Fibroblast of lung (primary cell): ENCODE measurements around the gene SPATA16.
"Not testable (repeated sequence)": the region's sequence is repeated elsewhere in the genome, so short reads cannot be mapped to it uniquely, and the experiment has no call there.

Source experiments
- EZH2 ChIP-seq: IDR thresholded peaks from 2 replicates; pipeline ENCODE4 v1.5.1; 2012; ENCODE audit warnings: low read length, control low read depth, mild to moderate bottlenecking; ENCODE audit errors: missing control alignments
- TF ChIP-seq, protein P1 (sequence below), 2 donors: IDR thresholded peaks in 1 of 2; conservative IDR thresholded peaks in 1 of 2; 1 replicate in 1 of 2; 2 replicates in 1 of 2; pipeline ENCODE4 v1.5.1; 2011 to 2012; ENCODE audit warnings: low read length in 2 of 2, control low read depth in 1 of 2, inconsistent platforms in 1 of 2, low read depth in 1 of 2, mild to moderate bottlenecking in 1 of 2

DNA sequence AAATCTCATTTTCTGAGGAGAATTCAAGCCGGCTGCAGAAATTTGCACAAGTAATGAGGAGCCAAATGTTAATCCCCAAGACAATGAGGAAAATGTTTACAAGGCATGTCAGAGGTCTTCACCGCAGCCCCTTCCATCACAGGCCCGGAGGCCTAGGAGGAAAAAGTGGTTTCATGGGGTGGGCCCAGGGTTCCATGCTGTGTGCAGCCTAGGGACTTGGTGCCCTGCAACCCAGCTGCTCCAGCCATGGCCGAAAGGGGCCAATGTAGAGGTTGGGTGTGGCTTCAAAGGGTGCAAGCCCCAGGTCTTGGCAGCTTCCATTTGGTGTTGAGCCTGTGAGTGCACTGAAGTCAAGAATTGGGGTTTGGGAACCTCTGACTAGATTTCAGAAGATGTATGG lies 42.0 kb upstream of the SPATA16 start:
- TF ChIP-seq, protein P1, sequence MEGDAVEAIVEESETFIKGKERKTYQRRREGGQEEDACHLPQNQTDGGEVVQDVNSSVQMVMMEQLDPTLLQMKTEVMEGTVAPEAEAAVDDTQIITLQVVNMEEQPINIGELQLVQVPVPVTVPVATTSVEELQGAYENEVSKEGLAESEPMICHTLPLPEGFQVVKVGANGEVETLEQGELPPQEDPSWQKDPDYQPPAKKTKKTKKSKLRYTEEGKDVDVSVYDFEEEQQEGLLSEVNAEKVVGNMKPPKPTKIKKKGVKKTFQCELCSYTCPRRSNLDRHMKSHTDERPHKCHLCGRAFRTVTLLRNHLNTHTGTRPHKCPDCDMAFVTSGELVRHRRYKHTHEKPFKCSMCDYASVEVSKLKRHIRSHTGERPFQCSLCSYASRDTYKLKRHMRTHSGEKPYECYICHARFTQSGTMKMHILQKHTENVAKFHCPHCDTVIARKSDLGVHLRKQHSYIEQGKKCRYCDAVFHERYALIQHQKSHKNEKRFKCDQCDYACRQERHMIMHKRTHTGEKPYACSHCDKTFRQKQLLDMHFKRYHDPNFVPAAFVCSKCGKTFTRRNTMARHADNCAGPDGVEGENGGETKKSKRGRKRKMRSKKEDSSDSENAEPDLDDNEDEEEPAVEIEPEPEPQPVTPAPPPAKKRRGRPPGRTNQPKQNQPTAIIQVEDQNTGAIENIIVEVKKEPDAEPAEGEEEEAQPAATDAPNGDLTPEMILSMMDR (conservative IDR thresholded peaks at IDR 0.05 in 1 of 2, IDR thresholded peaks at IDR 0.05 in 1 of 2; ENCODE audit: low read depth in 1 of 2, low read length in 2 of 2) = not testable (repeated sequence)
- TF ChIP-seq EZH2 = not testable (repeated sequence)
